DND-41 (cell line): ENCODE measurements around the gene LRRC3.

ENCODE experiments used
- CTCF ChIP-seq: IDR thresholded peaks from 2 replicates; pipeline ENCODE4 v1.5.1; 2012; ENCODE audit warnings: borderline replicate concordance, low read length, moderate library complexity, mild to moderate bottlenecking; ENCODE audit not compliant: poor library complexity, severe bottlenecking; ENCODE audit errors: extremely low read depth
- EZH2 ChIP-seq: IDR thresholded peaks from 3 replicates; pipeline ENCODE4 v1.6.1; 2012; ENCODE audit warnings: borderline replicate concordance, low read depth, mild to moderate bottlenecking, moderate library complexity, low read length, inconsistent platforms; ENCODE audit not compliant: severe bottlenecking

GRCh38 chr21:44499211-44499560 lies 43.9 kb downstream of the LRRC3 start:
- TF ChIP-seq CTCF (no peak), EZH2 (no peak)
